RWPE2 (cell line): ENCODE measurements around the gene OTOF.

ENCODE experiments used
- ATAC-seq: fragments of 200-7000 bp; cut with Tn5 transposase; 3 replicates; pipeline ENCODE4 v1.9.1; 2021; ENCODE audit warnings: low read depth
- DNase-seq: peaks from one replicate; pipeline ENCODE4 v3.0.0-alpha.2; 2020; ENCODE audit warnings: low spot score
- H3K27ac ChIP-seq: fragments of 450-650 bp; 2 replicates; pipeline ENCODE4 v1.5.1; 2017; ENCODE audit warnings: mild to moderate bottlenecking; ENCODE audit not compliant: poor library complexity, severe bottlenecking
- H3K27me3 ChIP-seq: fragments of 250-450 bp; sonication (Bioruptor Pico); 2 replicates; pipeline ENCODE4 v1.5.1; 2021; ENCODE audit warnings: mild to moderate bottlenecking, moderate library complexity; ENCODE audit not compliant: insufficient read depth, poor library complexity, severe bottlenecking
- H3K36me3 ChIP-seq: fragments of 250-450 bp; sonication (Bioruptor Pico); 2 replicates; pipeline ENCODE4 v1.5.1; 2020; ENCODE audit warnings: low read depth, mild to moderate bottlenecking, moderate library complexity
- H3K4me1 ChIP-seq: fragments of 250-450 bp; sonication (Bioruptor Pico); 2 replicates; pipeline ENCODE4 v1.5.1; 2021; ENCODE audit warnings: mild to moderate bottlenecking, moderate library complexity; ENCODE audit not compliant: insufficient read depth, poor library complexity, severe bottlenecking
- H3K4me3 ChIP-seq: fragments of 250-450 bp; sonication (Bioruptor Pico); 2 replicates; pipeline ENCODE4 v1.5.1; 2021; ENCODE audit warnings: mild to moderate bottlenecking, moderate library complexity; ENCODE audit not compliant: severe bottlenecking
- H3K9me3 ChIP-seq: fragments of 250-450 bp; sonication (Bioruptor Pico); 2 replicates; pipeline ENCODE4 v1.5.1; 2021; ENCODE audit warnings: mild to moderate bottlenecking, moderate library complexity; ENCODE audit not compliant: severe bottlenecking
- CTCF ChIP-seq: fragments of 450-650 bp; IDR thresholded peaks from one replicate; pipeline ENCODE4 v1.5.1; 2017; ENCODE audit warnings: mild to moderate bottlenecking, moderate library complexity; ENCODE audit not compliant: poor library complexity, severe bottlenecking

The OTOF gene

GRCh38 chr2:26494891-26495290, 17.0 kb upstream of the OTOF start:
- H3K4me3 ChIP-seq: no peak overlapping the region
- ATAC-seq (no peak), DNase-seq (no peak)
- H3K9me3 ChIP-seq: no peaks in the 10 kb centered on the region
- H3K36me3 ChIP-seq: no peaks in the 10 kb centered on the region
- H3K4me1 ChIP-seq: no peaks in the 10 kb centered on the region
- TF ChIP-seq CTCF: no peak
- no peaks in the 10 kb centered on the region for H3K27me3 ChIP-seq
- H3K27ac ChIP-seq: no peak overlapping the region

- H3K36me3 ChIP-seq: no peaks in the 10 kb centered on the region
- no peaks in the 10 kb centered on the region for H3K9me3 ChIP-seq
- ATAC-seq (no peak), DNase-seq (no peak)
- no peaks in the 10 kb centered on the region for H3K27me3 ChIP-seq
- H3K4me3 ChIP-seq: no peak overlapping the region
- no peak for TF ChIP-seq CTCF
- no peak overlapping the region for H3K27ac ChIP-seq
- no peaks in the 10 kb centered on the region for H3K4me1 ChIP-seq
Measured at GRCh38 chr2:26494199-26494598, 16.3 kb upstream of the OTOF start.

GRCh38 chr2:26493566-26493965, 15.6 kb upstream of the OTOF start:
- TF ChIP-seq CTCF: no peak
- Histone ChIP-seq H3K36me3 (no peaks in the 10 kb centered on the region), H3K27me3 (no peaks in the 10 kb centered on the region), H3K4me3 (no peak overlapping the region), H3K27ac (no peak overlapping the region), H3K4me1 (no peaks in the 10 kb centered on the region), H3K9me3 (no peaks in the 10 kb centered on the region)
- DNase-seq (no peak), ATAC-seq (no peak)

GRCh38 chr2:26492749-26493515, 15.0 kb upstream of the OTOF start:
- TF ChIP-seq CTCF: no peak

GRCh38 chr2:26491563-26492167, 13.7 kb upstream of the OTOF start:
- H3K36me3 ChIP-seq: no peaks in the 10 kb centered on the region
- ATAC-seq (no peak), DNase-seq (no peak)
- no peak overlapping the region for H3K4me3 ChIP-seq
- no peak for TF ChIP-seq CTCF
- H3K27me3 ChIP-seq: no peaks in the 10 kb centered on the region
- no peaks in the 10 kb centered on the region for H3K9me3 ChIP-seq
- no peak overlapping the region for H3K27ac ChIP-seq
- H3K4me1 ChIP-seq: no peaks in the 10 kb centered on the region

More at GRCh38 chr2:26492749-26493515, 15.0 kb upstream of the OTOF start:
- Histone ChIP-seq H3K4me1 (no peaks in the 10 kb centered on the region), H3K4me3 (no peak overlapping the region), H3K27me3 (no peaks in the 10 kb centered on the region), H3K9me3 (no peaks in the 10 kb centered on the region), H3K36me3 (no peaks in the 10 kb centered on the region), H3K27ac (no peak overlapping the region)
- no peak for DNase-seq
- no peak for ATAC-seq
